Stimulated activated CD8-positive, alpha-beta memory T cell treated with anti-CD3 and anti-CD28 coated beads, Interleukin-2, amount 100 ng/mL, for 48 hours (primary cell): ENCODE results near the gene STH.
"Not testable (repeated sequence)": the region's sequence is repeated elsewhere in the genome, so short reads cannot be mapped to it uniquely, and the experiment has no call there.

Experiments used
- DNase-seq, 2 donors: peaks; one replicate each; pipeline ENCODE4 v3.0.0-alpha.2; 2020; ENCODE audit warnings: low read depth in 2 of 2

STH gene

DNA sequence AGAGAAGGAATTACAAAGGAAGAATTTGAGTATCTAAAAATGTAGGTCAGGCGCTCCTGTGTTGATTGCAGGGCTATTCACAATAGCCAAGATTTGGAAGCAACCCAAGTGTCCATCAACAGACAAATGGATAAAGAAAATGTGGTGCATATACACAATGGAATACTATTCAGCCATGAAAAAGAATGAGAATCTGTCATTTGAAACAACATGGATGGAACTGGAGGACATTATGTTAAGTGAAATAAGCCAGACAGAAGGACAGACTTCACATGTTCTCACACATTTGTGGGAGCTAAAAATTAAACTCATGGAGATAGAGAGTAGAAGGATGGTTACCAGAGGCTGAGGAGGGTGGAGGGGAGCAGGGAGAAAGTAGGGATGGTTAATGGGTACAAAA lies 7.0 kb downstream of the STH start:
- not testable (repeated sequence) for DNase-seq

DNA sequence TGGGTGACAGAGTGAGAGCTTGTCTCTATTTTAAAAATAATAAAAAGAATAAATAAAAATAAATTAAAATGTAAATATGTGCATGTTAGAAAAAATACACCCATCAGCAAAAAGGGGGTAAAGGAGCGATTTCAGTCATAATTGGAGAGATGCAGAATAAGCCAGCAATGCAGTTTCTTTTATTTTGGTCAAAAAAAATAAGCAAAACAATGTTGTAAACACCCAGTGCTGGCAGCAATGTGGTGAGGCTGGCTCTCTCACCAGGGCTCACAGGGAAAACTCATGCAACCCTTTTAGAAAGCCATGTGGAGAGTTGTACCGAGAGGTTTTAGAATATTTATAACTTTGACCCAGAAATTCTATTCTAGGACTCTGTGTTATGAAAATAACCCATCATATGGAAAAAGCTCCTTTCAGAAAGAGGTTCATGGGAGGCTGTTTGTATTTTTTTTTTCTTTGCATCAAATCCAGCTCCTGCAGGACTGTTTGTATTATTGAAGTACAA lies 8.5 kb downstream of the STH start:
- DNase-seq: no peak

DNA sequence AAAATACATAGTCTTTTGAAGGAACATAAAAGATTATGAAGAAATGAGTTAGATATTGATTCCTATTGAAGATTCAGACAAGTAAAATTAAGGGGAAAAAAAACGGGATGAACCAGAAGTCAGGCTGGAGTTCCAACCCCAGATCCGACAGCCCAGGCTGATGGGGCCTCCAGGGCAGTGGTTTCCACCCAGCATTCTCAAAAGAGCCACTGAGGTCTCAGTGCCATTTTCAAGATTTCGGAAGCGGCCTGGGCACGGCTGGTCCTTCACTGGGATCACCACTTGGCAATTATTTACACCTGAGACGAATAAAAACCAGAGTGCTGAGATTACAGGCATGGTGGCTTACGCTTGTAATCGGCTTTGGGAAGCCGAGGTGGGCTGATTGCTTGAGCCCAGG lies 9.5 kb downstream of the STH start:
- DNase-seq: no peak

DNA sequence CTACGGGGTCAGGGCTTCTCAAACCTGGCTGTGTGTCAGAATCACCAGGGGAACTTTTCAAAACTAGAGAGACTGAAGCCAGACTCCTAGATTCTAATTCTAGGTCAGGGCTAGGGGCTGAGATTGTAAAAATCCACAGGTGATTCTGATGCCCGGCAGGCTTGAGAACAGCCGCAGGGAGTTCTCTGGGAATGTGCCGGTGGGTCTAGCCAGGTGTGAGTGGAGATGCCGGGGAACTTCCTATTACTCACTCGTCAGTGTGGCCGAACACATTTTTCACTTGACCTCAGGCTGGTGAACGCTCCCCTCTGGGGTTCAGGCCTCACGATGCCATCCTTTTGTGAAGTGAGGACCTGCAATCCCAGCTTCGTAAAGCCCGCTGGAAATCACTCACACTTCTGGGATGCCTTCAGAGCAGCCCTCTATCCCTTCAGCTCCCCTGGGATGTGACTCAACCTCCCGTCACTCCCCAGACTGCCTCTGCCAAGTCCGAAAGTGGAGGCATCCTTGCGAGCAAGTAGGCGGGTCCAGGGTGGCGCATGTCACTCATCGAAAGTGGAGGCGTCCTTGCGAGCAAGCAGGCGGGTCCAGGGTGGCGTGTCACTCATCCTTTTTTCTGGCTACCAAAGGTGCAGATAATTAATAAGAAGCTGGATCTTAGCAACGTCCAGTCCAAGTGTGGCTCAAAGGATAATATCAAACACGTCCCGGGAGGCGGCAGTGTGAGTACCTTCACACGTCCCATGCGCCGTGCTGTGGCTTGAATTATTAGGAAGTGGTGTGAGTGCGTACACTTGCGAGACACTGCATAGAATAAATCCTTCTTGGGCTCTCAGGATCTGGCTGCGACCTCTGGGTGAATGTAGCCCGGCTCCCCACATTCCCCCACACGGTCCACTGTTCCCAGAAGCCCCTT lies 10.9 kb downstream of the STH start:
- no peak for DNase-seq

DNA sequence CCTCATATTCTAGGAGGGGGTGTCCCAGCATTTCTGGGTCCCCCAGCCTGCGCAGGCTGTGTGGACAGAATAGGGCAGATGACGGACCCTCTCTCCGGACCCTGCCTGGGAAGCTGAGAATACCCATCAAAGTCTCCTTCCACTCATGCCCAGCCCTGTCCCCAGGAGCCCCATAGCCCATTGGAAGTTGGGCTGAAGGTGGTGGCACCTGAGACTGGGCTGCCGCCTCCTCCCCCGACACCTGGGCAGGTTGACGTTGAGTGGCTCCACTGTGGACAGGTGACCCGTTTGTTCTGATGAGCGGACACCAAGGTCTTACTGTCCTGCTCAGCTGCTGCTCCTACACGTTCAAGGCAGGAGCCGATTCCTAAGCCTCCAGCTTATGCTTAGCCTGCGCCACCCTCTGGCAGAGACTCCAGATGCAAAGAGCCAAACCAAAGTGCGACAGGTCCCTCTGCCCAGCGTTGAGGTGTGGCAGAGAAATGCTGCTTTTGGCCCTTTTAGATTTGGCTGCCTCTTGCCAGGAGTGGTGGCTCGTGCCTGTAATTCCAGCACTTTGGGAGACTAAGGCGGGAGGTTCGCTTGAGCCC lies 11.6 kb downstream of the STH start:
- no peak for DNase-seq

DNA sequence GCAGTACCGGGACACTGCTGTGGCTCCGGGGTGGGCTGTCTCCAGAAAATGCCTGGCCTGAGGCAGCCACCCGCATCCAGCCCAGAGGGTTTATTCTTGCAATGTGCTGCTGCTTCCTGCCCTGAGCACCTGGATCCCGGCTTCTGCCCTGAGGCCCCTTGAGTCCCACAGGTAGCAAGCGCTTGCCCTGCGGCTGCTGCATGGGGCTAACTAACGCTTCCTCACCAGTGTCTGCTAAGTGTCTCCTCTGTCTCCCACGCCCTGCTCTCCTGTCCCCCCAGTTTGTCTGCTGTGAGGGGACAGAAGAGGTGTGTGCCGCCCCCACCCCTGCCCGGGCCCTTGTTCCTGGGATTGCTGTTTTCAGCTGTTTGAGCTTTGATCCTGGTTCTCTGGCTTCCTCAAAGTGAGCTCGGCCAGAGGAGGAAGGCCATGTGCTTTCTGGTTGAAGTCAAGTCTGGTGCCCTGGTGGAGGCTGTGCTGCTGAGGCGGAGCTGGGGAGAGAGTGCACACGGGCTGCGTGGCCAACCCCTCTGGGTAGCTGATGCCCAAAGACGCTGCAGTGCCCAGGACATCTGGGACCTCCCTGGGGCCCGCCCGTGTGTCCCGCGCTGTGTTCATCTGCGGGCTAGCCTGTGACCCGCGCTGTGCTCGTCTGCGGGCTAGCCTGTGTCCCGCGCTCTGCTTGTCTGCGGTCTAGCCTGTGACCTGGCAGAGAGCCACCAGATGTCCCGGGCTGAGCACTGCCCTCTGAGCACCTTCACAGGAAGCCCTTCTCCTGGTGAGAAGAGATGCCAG lies 12.9 kb downstream of the STH start:
- no peak for DNase-seq

DNA sequence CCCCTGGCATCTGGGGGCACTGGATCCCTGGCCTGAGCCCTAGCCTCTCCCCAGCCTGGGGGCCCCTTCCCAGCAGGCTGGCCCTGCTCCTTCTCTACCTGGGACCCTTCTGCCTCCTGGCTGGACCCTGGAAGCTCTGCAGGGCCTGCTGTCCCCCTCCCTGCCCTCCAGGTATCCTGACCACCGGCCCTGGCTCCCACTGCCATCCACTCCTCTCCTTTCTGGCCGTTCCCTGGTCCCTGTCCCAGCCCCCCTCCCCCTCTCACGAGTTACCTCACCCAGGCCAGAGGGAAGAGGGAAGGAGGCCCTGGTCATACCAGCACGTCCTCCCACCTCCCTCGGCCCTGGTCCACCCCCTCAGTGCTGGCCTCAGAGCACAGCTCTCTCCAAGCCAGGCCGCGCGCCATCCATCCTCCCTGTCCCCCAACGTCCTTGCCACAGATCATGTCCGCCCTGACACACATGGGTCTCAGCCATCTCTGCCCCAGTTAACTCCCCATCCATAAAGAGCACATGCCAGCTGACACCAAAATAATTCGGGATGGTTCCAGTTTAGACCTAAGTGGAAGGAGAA lies 13.5 kb downstream of the STH start:
- DNase-seq: no peak

DNA sequence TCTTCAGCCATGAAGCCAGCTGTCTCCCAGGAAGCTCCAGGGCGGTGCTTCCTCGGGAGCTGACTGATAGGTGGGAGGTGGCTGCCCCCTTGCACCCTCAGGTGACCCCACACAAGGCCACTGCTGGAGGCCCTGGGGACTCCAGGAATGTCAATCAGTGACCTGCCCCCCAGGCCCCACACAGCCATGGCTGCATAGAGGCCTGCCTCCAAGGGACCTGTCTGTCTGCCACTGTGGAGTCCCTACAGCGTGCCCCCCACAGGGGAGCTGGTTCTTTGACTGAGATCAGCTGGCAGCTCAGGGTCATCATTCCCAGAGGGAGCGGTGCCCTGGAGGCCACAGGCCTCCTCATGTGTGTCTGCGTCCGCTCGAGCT lies 14.1 kb downstream of the STH start:
- DNase-seq: no peak

DNA sequence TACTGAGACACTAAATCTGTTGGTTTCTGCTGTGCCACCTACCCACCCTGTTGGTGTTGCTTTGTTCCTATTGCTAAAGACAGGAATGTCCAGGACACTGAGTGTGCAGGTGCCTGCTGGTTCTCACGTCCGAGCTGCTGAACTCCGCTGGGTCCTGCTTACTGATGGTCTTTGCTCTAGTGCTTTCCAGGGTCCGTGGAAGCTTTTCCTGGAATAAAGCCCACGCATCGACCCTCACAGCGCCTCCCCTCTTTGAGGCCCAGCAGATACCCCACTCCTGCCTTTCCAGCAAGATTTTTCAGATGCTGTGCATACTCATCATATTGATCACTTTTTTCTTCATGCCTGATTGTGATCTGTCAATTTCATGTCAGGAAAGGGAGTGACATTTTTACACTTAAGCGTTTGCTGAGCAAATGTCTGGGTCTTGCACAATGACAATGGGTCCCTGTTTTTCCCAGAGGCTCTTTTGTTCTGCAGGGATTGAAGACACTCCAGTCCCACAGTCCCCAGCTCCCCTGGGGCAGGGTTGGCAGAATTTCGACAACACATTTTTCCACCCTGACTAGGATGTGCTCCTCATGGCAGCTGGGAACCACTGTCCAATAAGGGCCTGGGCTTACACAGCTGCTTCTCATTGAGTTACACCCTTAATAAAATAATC lies 14.6 kb downstream of the STH start:
- no peak for DNase-seq

DNA sequence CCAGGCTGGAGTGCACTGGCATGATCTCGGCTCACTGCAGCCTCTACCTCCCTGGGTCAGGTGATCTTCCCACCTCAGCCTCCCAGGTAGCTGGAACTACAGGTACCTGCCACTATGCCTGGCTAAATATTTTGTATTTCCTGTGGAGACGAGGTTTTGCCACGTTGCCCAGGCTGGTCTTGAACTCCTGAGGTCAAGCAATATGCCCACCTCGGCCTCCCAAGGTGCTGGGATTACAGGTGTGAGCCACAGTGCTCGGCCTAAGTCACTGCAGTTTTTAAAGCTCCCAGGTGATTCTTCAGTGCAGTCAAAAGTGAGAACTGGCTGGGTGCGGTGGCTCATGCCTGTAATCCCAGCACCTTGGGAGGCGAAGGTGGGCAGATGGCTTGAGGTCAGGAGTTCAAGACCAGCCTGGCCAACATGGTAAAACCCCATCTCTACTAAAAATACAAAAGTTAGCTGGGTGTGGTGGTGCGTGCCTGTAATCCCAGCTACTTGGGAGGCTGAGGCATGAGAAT lies 20.4 kb downstream of the STH start:
- DNase-seq: not testable (repeated sequence)

DNA sequence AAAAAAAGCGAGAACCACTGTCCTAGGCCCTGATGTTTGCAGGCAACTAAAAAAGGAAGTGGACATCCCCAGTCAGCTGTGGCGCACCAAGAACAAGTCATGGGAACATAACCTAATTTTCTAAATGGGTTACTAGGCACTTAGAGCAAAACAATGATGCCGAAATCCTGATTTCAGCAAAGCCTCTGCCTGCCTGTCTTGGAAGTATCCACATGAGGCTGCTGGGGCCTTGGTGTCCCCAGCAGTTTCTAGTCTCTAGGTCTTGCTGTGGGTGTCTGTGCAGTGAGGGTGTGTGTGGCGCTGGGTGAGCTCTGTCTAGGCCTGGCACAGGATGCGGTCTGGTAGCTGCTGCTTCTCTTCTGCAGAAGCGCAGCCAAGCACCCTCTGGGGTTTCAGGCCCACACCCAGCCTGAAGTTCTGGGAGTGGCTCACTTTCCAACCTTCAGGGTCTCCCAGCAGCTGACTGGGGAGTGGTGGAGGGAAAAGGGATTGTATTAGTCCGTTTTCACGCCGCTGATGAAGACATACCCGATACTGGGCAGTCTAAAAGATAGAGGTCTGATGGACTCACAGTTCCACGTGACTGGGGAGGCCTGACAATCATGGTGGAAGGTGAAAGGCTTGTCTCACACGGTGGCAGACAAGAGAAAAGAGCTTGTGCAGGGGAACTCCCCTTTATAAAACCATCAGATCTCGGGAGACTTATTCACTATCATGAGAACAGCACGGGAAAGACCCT lies 21.1 kb downstream of the STH start:
- DNase-seq: peak; percentile 12 to 25

DNA sequence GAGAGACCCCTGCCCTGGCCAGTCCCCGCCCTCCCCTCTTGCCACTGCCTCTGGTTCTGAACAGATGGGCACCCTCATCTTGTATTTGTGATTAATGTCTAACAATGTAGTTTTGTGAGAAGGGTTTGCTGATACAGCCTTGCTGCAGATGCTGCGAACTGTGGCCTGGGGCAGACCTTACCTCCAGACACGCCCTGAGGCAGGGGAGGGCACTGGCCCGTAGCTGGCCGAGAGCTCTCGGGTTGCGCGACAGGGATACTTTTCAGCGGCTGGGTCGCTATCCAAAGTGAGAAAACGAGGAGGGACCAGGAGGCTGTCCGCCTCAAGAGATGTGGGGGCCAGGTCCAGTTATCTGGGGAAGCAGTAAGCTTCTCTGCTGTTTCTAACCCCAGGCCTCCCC lies 21.9 kb downstream of the STH start:
- DNase-seq: no peak

DNA sequence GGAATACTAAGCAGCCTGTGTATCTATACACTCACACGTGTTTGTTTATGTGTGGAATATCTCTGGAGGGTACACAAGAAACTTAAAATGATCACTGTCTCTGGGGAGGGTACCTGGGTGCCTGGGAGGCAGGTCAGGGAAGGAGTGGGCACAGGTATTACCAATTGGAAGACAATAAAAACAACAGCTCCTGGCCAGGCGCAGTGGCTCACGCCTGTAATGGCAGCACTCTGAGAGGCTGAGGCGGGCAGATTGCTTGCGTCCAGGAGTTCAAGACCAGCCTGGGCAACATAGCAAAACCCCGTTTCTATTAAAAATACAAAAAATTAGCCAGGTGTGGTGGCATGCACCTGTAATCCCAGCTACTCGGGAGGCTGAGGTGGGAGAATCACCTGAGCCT lies 24.3 kb downstream of the STH start:
- not testable (repeated sequence) for DNase-seq

DNA sequence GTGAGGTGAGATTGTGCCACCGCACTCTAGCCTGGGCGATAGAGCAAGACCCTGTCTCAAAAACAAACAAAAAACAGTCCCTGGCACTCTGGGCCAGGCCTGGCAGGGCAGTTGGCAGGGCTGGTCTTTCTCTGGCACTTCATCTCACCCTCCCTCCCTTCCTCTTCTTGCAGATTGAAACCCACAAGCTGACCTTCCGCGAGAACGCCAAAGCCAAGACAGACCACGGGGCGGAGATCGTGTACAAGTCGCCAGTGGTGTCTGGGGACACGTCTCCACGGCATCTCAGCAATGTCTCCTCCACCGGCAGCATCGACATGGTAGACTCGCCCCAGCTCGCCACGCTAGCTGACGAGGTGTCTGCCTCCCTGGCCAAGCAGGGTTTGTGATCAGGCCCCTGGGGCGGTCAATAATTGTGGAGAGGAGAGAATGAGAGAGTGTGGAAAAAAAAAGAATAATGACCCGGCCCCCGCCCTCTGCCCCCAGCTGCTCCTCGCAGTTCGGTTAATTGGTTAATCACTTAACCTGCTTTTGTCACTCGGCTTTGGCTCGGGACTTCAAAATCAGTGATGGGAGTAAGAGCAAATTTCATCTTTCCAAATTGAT lies 24.8 kb downstream of the STH start:
- no peak for DNase-seq

DNA sequence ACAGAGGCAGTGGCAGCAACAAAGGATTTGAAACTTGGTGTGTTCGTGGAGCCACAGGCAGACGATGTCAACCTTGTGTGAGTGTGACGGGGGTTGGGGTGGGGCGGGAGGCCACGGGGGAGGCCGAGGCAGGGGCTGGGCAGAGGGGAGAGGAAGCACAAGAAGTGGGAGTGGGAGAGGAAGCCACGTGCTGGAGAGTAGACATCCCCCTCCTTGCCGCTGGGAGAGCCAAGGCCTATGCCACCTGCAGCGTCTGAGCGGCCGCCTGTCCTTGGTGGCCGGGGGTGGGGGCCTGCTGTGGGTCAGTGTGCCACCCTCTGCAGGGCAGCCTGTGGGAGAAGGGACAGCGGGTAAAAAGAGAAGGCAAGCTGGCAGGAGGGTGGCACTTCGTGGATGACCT lies 25.5 kb downstream of the STH start:
- DNase-seq: no peak

DNA sequence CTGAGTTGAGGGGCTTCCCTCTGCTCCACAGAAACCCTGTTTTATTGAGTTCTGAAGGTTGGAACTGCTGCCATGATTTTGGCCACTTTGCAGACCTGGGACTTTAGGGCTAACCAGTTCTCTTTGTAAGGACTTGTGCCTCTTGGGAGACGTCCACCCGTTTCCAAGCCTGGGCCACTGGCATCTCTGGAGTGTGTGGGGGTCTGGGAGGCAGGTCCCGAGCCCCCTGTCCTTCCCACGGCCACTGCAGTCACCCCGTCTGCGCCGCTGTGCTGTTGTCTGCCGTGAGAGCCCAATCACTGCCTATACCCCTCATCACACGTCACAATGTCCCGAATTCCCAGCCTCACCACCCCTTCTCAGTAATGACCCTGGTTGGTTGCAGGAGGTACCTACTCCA lies 26.0 kb downstream of the STH start:
- no peak for DNase-seq

DNA sequence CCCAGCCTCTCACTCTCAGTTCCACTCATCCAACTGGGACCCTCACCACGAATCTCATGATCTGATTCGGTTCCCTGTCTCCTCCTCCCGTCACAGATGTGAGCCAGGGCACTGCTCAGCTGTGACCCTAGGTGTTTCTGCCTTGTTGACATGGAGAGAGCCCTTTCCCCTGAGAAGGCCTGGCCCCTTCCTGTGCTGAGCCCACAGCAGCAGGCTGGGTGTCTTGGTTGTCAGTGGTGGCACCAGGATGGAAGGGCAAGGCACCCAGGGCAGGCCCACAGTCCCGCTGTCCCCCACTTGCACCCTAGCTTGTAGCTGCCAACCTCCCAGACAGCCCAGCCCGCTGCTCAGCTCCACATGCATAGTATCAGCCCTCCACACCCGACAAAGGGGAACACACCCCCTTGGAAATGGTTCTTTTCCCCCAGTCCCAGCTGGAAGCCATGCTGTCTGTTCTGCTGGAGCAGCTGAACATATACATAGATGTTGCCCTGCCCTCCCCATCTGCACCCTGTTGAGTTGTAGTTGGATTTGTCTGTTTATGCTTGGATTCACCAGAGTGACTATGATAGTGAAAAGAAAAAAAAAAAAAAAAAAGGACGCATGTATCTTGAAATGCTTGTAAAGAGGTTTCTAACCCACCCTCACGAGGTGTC lies 26.6 kb downstream of the STH start:
- no peak for DNase-seq

DNA sequence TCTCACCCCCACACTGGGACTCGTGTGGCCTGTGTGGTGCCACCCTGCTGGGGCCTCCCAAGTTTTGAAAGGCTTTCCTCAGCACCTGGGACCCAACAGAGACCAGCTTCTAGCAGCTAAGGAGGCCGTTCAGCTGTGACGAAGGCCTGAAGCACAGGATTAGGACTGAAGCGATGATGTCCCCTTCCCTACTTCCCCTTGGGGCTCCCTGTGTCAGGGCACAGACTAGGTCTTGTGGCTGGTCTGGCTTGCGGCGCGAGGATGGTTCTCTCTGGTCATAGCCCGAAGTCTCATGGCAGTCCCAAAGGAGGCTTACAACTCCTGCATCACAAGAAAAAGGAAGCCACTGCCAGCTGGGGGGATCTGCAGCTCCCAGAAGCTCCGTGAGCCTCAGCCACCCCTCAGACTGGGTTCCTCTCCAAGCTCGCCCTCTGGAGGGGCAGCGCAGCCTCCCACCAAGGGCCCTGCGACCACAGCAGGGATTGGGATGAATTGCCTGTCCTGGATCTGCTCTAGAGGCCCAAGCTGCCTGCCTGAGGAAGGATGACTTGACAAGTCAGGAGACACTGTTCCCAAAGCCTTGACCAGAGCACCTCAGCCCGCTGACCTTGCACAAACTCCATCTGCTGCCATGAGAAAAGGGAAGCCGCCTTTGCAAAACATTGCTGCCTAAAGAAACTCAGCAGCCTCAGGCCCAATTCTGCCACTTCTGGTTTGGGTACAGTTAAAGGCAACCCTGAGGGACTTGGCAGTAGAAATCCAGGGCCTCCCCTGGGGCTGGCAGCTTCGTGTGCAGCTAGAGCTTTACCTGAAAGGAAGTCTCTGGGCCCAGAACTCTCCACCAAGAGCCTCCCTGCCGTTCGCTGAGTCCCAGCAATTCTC lies 27.4 kb downstream of the STH start:
- no peak for DNase-seq
